ENCODE data around the gene DLGAP1. TPM values are rescaled to one million over a fixed set of nuclear protein-coding genes. Genes with fewer than 3 reads are reported as not detected.

Gene DLGAP1
- total and polyA plus RNA-seq, 4 donors: 16.5 to 30.7 (median 29.7) TPM

DNA sequence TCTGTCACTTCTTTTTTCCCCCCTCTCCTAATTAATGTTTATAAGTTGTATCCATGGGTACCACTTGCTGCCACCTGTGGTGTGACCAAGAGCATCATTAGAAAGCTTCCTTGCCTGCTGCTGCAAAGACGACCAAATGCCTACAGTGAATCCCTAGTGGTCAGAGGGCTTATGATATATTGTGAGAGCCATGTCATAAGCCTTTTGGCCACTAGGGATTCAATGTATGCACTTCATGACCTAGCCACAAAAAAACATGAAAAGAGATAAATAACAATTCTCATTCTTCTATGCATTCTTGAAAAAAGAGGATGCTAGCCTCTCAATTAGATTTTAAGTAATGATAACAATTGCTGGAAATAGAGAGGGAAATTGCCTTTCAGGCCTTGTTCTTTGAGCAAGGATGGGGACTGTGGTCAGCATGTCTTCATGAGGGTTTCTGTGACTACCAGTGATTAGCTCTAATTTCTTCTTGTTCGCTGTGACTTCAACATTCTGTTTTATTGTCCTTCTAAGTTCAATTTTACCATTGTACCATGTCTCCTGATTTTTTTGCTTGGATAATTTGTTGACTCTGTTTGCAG, 569.8 kb downstream of the DLGAP1 start:
- Histone ChIP-seq H3K9me3 (ENCODE audit: control insufficient read depth, insufficient read depth, low read length) (no peaks in the 10 kb centered on the region), H3K36me3 (ENCODE audit: control insufficient read depth, insufficient read depth, low read length) (no peaks in the 10 kb centered on the region), H3K4me1 (ENCODE audit: control insufficient read depth, insufficient read depth, low read length) (no peaks in the 10 kb centered on the region), H3K4me3 (ENCODE audit: low read depth, low read length) (no peak overlapping the region), H3K27me3 (ENCODE audit: control insufficient read depth, insufficient read depth, low read length) (no peaks in the 10 kb centered on the region), H3K27ac (ENCODE audit: low read depth, low read length) (no peak overlapping the region)
- DNase-seq (ENCODE audit: low read depth in 4 of 6, low spot score in 6 of 6): no peak
- WGBS (ENCODE audit: insufficient coverage): no CpG with 5 or more reads among the region's 2 CpGs

DNA sequence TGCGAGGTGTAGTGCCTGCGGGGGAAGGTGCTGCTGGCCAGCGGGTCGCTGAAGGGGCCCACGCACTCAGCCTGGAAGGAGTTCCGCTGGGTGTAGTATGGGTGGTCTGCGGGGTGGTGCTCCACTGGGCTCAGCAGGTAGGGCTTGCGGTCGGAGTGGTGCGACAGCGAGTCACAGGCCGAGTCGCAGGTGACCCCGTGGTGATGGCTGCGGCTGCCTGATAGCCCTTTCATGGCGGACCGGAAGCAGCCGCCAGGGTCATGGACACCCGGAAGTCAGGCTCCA, 575.3 kb downstream of the DLGAP1 start:
- Histone ChIP-seq H3K4me3 (ENCODE audit: low read depth, low read length) (no peak overlapping the region), H3K4me1 (ENCODE audit: control insufficient read depth, insufficient read depth, low read length) (no peaks in the 10 kb centered on the region), H3K9me3 (ENCODE audit: control insufficient read depth, insufficient read depth, low read length) (no peaks in the 10 kb centered on the region), H3K36me3 (ENCODE audit: control insufficient read depth, insufficient read depth, low read length) (peaks cover 13% of the 10 kb centered on the region), H3K27ac (ENCODE audit: low read depth, low read length) (no peak overlapping the region), H3K27me3 (ENCODE audit: control insufficient read depth, insufficient read depth, low read length) (no peaks in the 10 kb centered on the region)
- 96% methylated on average over 18 of the region's 19 CpGs for WGBS (ENCODE audit: insufficient coverage)
- no peak for DNase-seq (ENCODE audit: low read depth in 4 of 6, low spot score in 6 of 6)

DNA sequence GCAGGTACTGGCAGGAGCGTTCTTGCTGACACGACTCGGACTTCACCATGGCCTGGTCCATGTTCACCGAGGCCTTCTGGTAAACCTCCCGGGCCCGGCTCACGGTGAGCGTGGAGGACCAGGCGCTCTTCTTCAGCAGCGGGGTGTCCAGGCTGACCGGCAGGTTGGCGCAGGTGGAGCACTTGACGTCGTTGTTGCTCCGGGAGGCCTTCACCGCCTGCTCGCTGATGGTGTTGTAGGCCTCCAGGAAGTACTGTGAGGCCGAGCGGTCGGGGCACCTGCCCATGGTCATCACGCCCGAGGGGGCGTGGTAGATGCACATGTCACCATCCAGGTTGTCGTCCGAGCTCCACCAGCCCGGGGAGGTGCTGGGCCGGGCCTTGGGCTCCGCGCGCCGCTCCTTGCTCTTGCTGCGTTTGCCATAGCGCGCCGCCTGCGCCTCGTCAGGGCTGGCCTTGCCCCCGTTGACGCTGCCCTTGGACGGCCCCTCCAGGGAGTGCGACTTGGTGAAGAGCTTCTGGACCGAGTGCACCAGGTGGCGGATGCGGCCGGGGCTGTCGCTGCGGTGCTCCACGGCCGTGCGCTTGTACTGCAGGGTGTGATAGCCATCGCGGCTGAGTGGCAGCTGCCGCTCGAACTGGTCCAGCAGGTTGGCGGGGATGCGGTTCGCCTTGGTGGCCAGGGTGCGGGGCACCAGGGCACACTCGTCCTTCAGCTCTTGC, 575.8 kb downstream of the DLGAP1 start:
- Histone ChIP-seq H3K4me3 (ENCODE audit: low read depth, low read length) (no peak overlapping the region), H3K4me1 (ENCODE audit: control insufficient read depth, insufficient read depth, low read length) (no peaks in the 10 kb centered on the region), H3K27ac (ENCODE audit: low read depth, low read length) (no peak overlapping the region), H3K27me3 (ENCODE audit: control insufficient read depth, insufficient read depth, low read length) (no peaks in the 10 kb centered on the region), H3K36me3 (ENCODE audit: control insufficient read depth, insufficient read depth, low read length) (peaks cover 13% of the 10 kb centered on the region), H3K9me3 (ENCODE audit: control insufficient read depth, insufficient read depth, low read length) (no peaks in the 10 kb centered on the region)
- WGBS (ENCODE audit: insufficient coverage): 98% methylated on average over 59 of the region's 59 CpGs
- no peak for DNase-seq (ENCODE audit: low read depth in 4 of 6, low spot score in 6 of 6)

DNA sequence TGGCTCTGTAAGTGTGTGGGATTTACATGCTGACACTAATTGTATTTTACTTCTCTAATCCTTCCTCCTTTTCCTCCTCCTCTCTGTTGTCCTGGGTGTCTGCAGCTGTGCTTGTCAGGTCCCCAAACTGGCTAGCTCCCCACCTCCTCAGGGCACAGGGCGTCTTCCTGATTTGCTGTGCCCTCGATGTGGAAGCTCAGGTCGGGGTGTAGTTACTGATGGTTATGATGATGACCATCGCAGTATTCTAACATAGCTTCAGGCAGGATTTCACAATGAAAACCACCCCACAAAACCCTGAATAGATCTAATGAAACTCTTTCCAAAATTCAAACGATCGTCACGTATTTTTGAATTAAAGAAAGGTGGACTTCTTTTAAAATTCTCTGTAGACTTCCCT, 576.7 kb downstream of the DLGAP1 start:
- Histone ChIP-seq H3K27ac (ENCODE audit: low read depth, low read length) (no peak overlapping the region), H3K4me1 (ENCODE audit: control insufficient read depth, insufficient read depth, low read length) (no peaks in the 10 kb centered on the region), H3K4me3 (ENCODE audit: low read depth, low read length) (no peak overlapping the region), H3K9me3 (ENCODE audit: control insufficient read depth, insufficient read depth, low read length) (no peaks in the 10 kb centered on the region), H3K27me3 (ENCODE audit: control insufficient read depth, insufficient read depth, low read length) (no peaks in the 10 kb centered on the region), H3K36me3 (ENCODE audit: control insufficient read depth, insufficient read depth, low read length) (peaks cover 13% of the 10 kb centered on the region)
- WGBS (ENCODE audit: insufficient coverage): no CpG with 5 or more reads among the region's 7 CpGs
- no peak for DNase-seq (ENCODE audit: low read depth in 4 of 6, low spot score in 6 of 6)

DNA sequence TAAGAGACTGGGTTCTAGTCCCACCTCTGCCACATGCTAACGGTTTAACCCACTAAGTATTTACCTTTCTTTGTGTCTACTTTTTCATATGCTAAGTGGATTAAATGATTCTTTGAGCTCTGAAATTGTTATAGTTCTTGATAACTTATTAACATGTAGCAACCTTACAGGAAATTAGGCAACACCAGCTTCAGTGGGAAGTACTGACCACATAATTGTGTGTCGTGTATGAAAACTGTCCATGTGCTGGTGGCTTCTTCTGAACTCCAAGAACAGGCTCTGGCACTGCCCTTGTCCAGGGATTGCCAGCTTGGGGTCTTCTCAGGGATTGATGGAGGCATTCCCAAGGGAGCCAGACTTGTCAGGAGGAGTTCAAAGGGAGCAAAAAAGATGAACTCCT, 577.4 kb downstream of the DLGAP1 start:
- no peak overlapping the region for H3K27ac ChIP-seq (ENCODE audit: low read depth, low read length)
- H3K36me3 ChIP-seq (ENCODE audit: control insufficient read depth, insufficient read depth, low read length): peaks cover 13% of the 10 kb centered on the region
- no peak for DNase-seq (ENCODE audit: low read depth in 4 of 6, low spot score in 6 of 6)

DNA sequence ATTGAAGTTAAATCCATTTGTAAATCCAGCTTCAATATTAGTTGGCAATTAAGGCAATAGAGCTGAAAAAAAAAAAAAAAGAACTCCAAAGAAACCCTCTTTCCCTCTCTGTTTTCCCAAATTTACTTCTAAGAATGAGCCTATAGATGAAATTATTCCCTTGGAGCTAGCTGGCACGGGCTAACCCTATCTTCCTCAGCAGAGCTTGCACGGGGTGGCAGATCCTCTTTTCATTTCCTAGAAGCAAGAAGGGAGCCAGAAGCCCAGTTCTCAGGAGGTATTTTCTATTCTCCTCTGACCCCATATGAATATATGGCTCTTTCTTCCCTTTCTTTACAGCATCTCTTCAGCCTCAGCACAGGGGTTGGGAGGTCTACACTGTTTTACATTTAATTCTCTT, 579.1 kb downstream of the DLGAP1 start:
- H3K36me3 ChIP-seq (ENCODE audit: control insufficient read depth, insufficient read depth, low read length): peaks cover 13% of the 10 kb centered on the region
- no peaks in the 10 kb centered on the region for H3K4me1 ChIP-seq (ENCODE audit: control insufficient read depth, insufficient read depth, low read length)
- no peaks in the 10 kb centered on the region for H3K27me3 ChIP-seq (ENCODE audit: control insufficient read depth, insufficient read depth, low read length)
- H3K4me3 ChIP-seq (ENCODE audit: low read depth, low read length): no peak overlapping the region
- H3K27ac ChIP-seq (ENCODE audit: low read depth, low read length): no peak overlapping the region
- WGBS (ENCODE audit: insufficient coverage): no CpG with 5 or more reads among the region's 2 CpGs
- DNase-seq (ENCODE audit: low read depth in 4 of 6, low spot score in 6 of 6): no peak
- no peaks in the 10 kb centered on the region for H3K9me3 ChIP-seq (ENCODE audit: control insufficient read depth, insufficient read depth, low read length)

More for the DNA sequence above, 577.4 kb downstream of the DLGAP1 start:
- Histone ChIP-seq H3K9me3 (ENCODE audit: control insufficient read depth, insufficient read depth, low read length) (no peaks in the 10 kb centered on the region), H3K4me1 (ENCODE audit: control insufficient read depth, insufficient read depth, low read length) (no peaks in the 10 kb centered on the region), H3K27me3 (ENCODE audit: control insufficient read depth, insufficient read depth, low read length) (no peaks in the 10 kb centered on the region), H3K4me3 (ENCODE audit: low read depth, low read length) (no peak overlapping the region)
- 79% methylated on average over 1 of the region's 2 CpGs for WGBS (ENCODE audit: insufficient coverage)

DNA sequence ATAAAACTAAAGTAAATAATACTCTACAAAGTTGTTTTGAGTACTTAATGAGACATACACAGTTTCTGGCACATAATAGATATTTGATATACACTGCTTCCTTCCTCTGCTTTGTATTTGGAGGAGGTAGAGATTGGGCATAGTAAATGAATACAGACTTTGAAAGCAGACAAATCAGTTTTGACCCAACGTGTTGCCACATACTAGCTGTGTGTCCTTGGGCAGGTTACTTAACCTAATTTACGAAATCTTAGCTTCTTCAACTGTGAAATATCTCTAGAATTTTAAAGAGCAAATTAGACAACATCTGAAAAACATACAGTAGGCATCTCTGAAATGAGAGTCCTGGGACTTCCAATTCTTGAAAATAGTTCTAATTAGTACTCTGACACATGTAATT, 579.7 kb downstream of the DLGAP1 start:
- WGBS (ENCODE audit: insufficient coverage): no CpG with 5 or more reads among the region's 2 CpGs
- Histone ChIP-seq H3K9me3 (ENCODE audit: control insufficient read depth, insufficient read depth, low read length) (no peaks in the 10 kb centered on the region), H3K27ac (ENCODE audit: low read depth, low read length) (no peak overlapping the region), H3K4me3 (ENCODE audit: low read depth, low read length) (no peak overlapping the region), H3K4me1 (ENCODE audit: control insufficient read depth, insufficient read depth, low read length) (no peaks in the 10 kb centered on the region), H3K27me3 (ENCODE audit: control insufficient read depth, insufficient read depth, low read length) (no peaks in the 10 kb centered on the region), H3K36me3 (ENCODE audit: control insufficient read depth, insufficient read depth, low read length) (peaks cover 13% of the 10 kb centered on the region)
- no peak for DNase-seq (ENCODE audit: low read depth in 4 of 6, low spot score in 6 of 6)

DNA sequence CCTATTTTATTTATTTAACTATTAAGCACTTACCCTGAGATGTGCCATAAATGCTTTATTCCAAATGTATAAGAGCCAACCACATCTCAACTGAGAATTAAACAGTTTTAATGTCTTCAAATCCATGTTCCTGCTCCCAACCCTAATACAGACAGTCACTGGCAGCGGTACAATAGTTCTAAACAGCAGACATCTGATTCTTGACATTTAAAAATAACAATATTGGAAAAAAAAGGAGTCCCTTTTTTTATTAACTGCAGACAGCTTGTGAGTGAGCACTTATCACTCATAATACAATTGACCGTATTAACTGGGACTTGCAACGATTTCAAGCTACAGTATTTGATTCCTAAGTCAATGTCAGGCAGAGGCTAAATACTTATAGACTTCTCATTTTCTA, 580.5 kb downstream of the DLGAP1 start:
- no peak overlapping the region for H3K27ac ChIP-seq (ENCODE audit: low read depth, low read length)
- 77% methylated on average over 2 of the region's 3 CpGs for WGBS (ENCODE audit: insufficient coverage)
- H3K4me1 ChIP-seq (ENCODE audit: control insufficient read depth, insufficient read depth, low read length): no peaks in the 10 kb centered on the region
- no peaks in the 10 kb centered on the region for H3K27me3 ChIP-seq (ENCODE audit: control insufficient read depth, insufficient read depth, low read length)
- DNase-seq (ENCODE audit: low read depth in 4 of 6, low spot score in 6 of 6): peak in 2 of 6 donors; percentile 33 to 40
- H3K4me3 ChIP-seq (ENCODE audit: low read depth, low read length): no peak overlapping the region
- H3K36me3 ChIP-seq (ENCODE audit: control insufficient read depth, insufficient read depth, low read length): peaks cover 7% of the 10 kb centered on the region
- H3K9me3 ChIP-seq (ENCODE audit: control insufficient read depth, insufficient read depth, low read length): no peaks in the 10 kb centered on the region

DNA sequence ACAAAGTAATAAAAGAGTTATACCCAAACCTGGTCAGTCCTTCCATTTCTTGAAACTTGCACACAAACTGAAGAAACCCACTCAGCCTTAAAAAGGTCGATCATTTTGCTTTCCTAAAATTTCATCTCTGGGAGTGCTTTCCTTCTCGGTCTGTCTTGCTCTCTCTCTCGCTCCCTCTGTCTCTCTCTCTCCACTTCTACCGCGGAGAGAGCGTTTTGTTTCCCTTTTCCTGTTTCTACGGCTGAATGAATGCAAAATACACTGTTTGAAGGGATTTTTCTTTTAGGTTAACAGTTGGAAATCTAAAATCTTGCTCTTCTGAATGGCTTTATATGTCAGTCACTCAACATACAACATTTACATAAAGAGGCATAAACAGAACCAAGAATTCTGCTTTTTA, 581.0 kb downstream of the DLGAP1 start:
- Histone ChIP-seq H3K27ac (ENCODE audit: low read depth, low read length) (no peak overlapping the region), H3K4me3 (ENCODE audit: low read depth, low read length) (no peak overlapping the region), H3K9me3 (ENCODE audit: control insufficient read depth, insufficient read depth, low read length) (no peaks in the 10 kb centered on the region), H3K27me3 (ENCODE audit: control insufficient read depth, insufficient read depth, low read length) (no peaks in the 10 kb centered on the region), H3K4me1 (ENCODE audit: control insufficient read depth, insufficient read depth, low read length) (no peaks in the 10 kb centered on the region), H3K36me3 (ENCODE audit: control insufficient read depth, insufficient read depth, low read length) (peaks cover 3% of the 10 kb centered on the region)
- 14% methylated on average over 1 of the region's 7 CpGs for WGBS (ENCODE audit: insufficient coverage)
- DNase-seq (ENCODE audit: low read depth in 4 of 6, low spot score in 6 of 6): peak in 4 of 6 donors; percentile 12 to 66 (median 47)

DNA sequence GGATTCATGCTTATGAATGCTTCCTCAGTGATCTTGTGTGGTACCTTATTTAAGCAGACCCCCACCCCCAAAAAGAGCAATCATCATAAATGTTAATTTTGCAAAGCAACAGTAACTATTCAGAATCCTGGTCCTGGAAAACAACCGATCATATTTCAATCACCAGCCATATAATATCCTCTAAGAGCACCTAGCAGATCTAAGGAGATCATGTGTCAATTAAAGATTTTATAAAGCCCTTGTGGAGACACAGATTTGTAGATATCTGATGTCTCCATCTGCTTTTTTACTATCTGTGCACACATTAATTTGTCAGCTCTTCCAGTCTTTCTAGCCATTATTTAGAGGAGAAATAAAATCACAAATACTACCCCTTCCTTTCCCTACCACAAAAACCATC, 581.4 kb downstream of the DLGAP1 start:
- Histone ChIP-seq H3K36me3 (ENCODE audit: control insufficient read depth, insufficient read depth, low read length) (no peaks in the 10 kb centered on the region), H3K4me1 (ENCODE audit: control insufficient read depth, insufficient read depth, low read length) (no peaks in the 10 kb centered on the region), H3K9me3 (ENCODE audit: control insufficient read depth, insufficient read depth, low read length) (no peaks in the 10 kb centered on the region), H3K27me3 (ENCODE audit: control insufficient read depth, insufficient read depth, low read length) (no peaks in the 10 kb centered on the region), H3K27ac (ENCODE audit: low read depth, low read length) (no peak overlapping the region), H3K4me3 (ENCODE audit: low read depth, low read length) (no peak overlapping the region)
- no CpG with 5 or more reads among the region's 1 CpG for WGBS (ENCODE audit: insufficient coverage)
- no peak for DNase-seq (ENCODE audit: low read depth in 4 of 6, low spot score in 6 of 6)

All from spinal cord (tissue), 10 donors.